ENCODE results near the gene ALDH9A1. TPM values are rescaled to one million over a fixed set of nuclear protein-coding genes. Genes with fewer than 3 reads are reported as not detected.
"Not testable (repeated sequence)": the region's sequence is repeated elsewhere in the genome, so short reads cannot be mapped to it uniquely, and the experiment has no call there.

Gene ALDH9A1
- total RNA-seq: 84.0 TPM

GRCh38 chr1:165697881-165698760, at the start of gene ALDH9A1:
ALDH9A1 (minus strand) TSS chr1:165698562; CDS start chr1:165698558, 4 bp downstream.
- DNase-seq: peak; percentile 94

GRCh38 chr1:165747632-165748447, 49.5 kb upstream of the ALDH9A1 start:
- DNase-seq: no peak

- not testable (repeated sequence) for DNase-seq
Measured at GRCh38 chr1:165744913-165745312, 46.6 kb upstream of the ALDH9A1 start.

- DNase-seq: no peak
Measured at GRCh38 chr1:165742194-165742593, 43.8 kb upstream of the ALDH9A1 start.

GRCh38 chr1:165738794-165739193, 40.4 kb upstream of the ALDH9A1 start:
- no peak for DNase-seq

GRCh38 chr1:165737196-165737595, 38.8 kb upstream of the ALDH9A1 start:
- no peak for DNase-seq

GRCh38 chr1:165734906-165735305, 36.5 kb upstream of the ALDH9A1 start:
- no peak for DNase-seq

GRCh38 chr1:165726841-165727240, 28.5 kb upstream of the ALDH9A1 start:
- DNase-seq: no peak

GRCh38 chr1:165726169-165726568, 27.8 kb upstream of the ALDH9A1 start:
- no peak for DNase-seq

- peak; percentile 77 for DNase-seq
Measured at GRCh38 chr1:165717918-165718515, 19.7 kb upstream of the ALDH9A1 start.

GRCh38 chr1:165716265-165717051, 18.1 kb upstream of the ALDH9A1 start:
- DNase-seq: not testable (repeated sequence)

GRCh38 chr1:165712764-165713163, 14.4 kb upstream of the ALDH9A1 start:
- DNase-seq: no peak

GRCh38 chr1:165707984-165708706, 9.8 kb upstream of the ALDH9A1 start:
- DNase-seq: no peak

GRCh38 chr1:165703648-165704047, 5.3 kb upstream of the ALDH9A1 start:
- DNase-seq: no peak

GRCh38 chr1:165701922-165702321, 3.6 kb upstream of the ALDH9A1 start:
- not testable (repeated sequence) for DNase-seq

- no peak for DNase-seq
Measured at GRCh38 chr1:165699577-165699976, 1.2 kb upstream of the ALDH9A1 start.

- no peak for DNase-seq
Measured at GRCh38 chr1:165698761-165699052, 345 bp upstream of the ALDH9A1 start.

- no peak for DNase-seq
Measured at GRCh38 chr1:165697491-165697880, 876 bp downstream of the ALDH9A1 start.

GRCh38 chr1:165696625-165697100, 1.7 kb downstream of the ALDH9A1 start:
- peak; percentile 80 for DNase-seq

- peak; percentile 73 for DNase-seq
Measured at GRCh38 chr1:165695031-165695430, 3.3 kb downstream of the ALDH9A1 start.

- no peak for DNase-seq
Measured at GRCh38 chr1:165688046-165688445, 10.3 kb downstream of the ALDH9A1 start.

All from tongue (tissue), 2 donors.